ENCODE measurements around the gene PSMD8. TPM values are rescaled to one million over a fixed set of nuclear protein-coding genes. Genes with fewer than 3 reads are reported as not detected.

The PSMD8 gene
- total and polyA plus RNA-seq, 2 of the 8 experiments (the other 6 are each of a cell fraction or from before 2014, with no cell fraction given) = 170 to 486 TPM

DNA sequence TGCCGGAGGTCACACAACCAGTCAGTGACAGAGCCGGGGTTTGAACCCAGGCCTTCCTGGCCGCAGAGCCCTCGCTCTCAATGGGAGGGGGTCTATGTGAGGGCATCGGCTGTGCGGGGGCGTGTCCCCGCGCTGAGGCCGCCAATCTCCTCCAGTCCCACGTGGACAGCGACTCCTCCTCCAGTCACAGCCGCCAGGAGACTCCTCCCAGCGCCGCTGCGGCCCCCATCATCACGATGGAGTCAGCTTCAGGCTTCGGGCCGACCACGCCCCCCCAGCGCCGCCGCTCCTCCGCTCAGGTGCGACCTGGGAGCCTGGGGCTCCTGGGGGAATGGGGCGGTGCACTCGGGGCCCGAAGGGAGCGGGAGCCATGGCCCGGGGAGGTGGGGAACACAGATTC is 20.1 kb downstream of the PSMD8 start (continued):
- TF ChIP-seq CHD7 (IDR thresholded peaks at IDR 0.05; ENCODE audit: insufficient replicate concordance, low read length) = no peak
- TF ChIP-seq BCL11A (IDR thresholded peaks at IDR 0.05; ENCODE audit: low read depth in 2 of 2, low read length in 2 of 2) = no peak
- TF ChIP-seq CHD2 (IDR thresholded peaks at IDR 0.05; ENCODE audit: low read length) = no peak
- TF ChIP-seq EGR1 (IDR thresholded peaks at IDR 0.05; ENCODE audit: borderline replicate concordance, low read depth, low read length) = peak; percentile 85; the same call in 1 of the 2 replicates
- TF ChIP-seq, protein P1, sequence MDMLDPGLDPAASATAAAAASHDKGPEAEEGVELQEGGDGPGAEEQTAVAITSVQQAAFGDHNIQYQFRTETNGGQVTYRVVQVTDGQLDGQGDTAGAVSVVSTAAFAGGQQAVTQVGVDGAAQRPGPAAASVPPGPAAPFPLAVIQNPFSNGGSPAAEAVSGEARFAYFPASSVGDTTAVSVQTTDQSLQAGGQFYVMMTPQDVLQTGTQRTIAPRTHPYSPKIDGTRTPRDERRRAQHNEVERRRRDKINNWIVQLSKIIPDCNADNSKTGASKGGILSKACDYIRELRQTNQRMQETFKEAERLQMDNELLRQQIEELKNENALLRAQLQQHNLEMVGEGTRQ (IDR thresholded peaks at IDR 0.05; ENCODE audit: low read length) = peak; percentile 68; the same call in 1 of the 2 replicates
- no peak for TF ChIP-seq KDM4A (IDR thresholded peaks at IDR 0.05; ENCODE audit: low read depth, low read length, severe bottlenecking)
- TF ChIP-seq YY1 (IDR thresholded peaks at IDR 0.05; ENCODE audit: low read depth, low read length) = peak; percentile 24; the same call in 1 of the 2 replicates
- TF ChIP-seq CREB1 (IDR thresholded peaks at IDR 0.05) = peak; percentile 66; the same call in 1 of the 2 replicates
- TF ChIP-seq FOSL1 (IDR thresholded peaks at IDR 0.05; ENCODE audit: insufficient read depth, low read depth, low read length) = no peak
- TF ChIP-seq POLR2AphosphoS5 (IDR thresholded peaks at IDR 0.05; ENCODE audit: low read depth, low read length) = peak; percentile 52; the same call in 1 of the 2 replicates
- TF ChIP-seq SP1 (IDR thresholded peaks at IDR 0.05; ENCODE audit: low read depth, low read length) = peak; percentile 57; the same call in 1 of the 2 replicates
- TF ChIP-seq SP2 (IDR thresholded peaks at IDR 0.05; ENCODE audit: low read length) = no peak

Measured in H1 (cell line).